Measurements from ENCODE around the gene DDR2.

Gene DDR2

DNA sequence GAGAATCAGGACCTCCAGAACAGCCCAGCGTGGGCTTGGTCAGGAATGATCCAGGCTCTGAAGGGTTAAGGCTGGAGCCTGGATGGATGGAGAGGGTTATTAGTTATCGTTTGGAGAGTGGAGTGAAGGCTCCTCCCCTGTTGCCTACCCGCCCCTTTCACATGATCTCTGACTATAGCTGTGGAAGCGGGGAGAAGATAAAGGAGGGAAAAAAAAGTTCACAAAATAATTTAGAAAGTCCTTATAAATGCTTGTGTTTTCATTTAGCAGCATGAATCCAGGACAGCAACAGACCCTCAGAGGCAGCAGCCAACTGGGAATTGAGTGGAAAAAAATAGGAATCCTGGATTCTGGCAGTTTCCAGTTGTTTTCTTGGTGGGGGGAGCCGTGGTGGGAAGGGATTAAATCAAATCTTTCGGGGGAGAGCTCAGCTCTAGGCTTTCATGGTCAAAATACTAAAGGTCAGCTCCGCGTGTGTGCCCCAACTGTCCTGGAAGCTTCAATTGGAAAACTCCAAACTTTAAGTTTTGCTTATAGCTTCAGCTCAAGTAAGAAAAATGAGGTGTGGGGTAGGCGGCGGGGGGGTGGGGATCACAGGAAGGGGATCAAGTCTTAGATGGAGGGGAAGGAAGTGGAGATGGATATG lies 595 bp upstream of the DDR2 start:
- no peak for DNase-seq

DNA sequence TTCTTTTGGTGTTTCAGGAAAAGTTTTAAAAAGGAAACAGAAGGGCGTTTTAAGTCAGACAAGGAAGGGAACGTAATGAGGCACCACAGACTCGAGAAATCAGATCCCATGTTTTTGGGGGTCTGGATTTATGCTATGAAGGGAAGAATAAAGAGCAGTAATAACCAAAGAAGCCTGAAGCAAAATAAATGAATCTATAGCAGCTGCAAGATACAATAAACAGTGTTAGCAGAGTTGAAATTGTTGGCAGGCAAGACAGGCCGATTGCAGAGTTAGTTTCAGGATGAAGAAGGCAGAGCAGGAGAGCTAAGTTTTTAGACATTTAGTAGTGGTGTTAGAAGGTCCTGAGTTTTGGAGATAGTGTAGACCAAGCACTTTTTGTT lies 425 bp downstream of the DDR2 start:
- DNase-seq: no peak

DNA sequence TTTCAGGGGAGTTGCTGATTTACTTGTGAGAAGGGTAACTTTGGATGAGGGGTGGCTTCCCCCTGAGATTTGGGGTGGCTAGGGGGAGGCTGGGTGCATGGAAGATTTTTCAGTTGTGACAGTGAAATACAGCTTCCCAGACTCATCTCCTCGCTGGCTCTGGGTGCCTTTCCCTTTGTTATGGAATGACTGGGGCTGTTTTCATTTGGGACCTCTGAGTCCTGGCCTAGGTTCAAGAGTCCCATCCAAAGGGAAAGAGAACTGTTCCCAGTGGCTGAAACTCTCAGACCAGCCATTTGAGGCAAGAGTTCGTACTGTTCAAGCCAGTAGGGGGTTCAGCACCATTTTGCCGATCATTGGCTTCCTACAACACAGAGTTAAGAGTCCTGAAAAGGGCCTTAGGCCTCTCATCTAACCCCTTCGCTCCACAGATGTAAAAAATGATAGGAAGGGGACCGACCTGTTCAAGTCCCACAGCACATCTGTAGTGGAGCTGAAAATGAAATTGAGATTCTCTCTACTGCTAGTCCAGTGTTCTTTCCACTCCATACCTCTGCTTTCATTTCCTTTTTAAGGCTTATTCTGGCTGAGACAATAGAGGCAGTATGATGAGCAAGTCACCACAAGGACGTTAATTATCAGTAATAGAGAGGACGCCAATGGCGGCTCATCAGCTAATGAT lies 958 bp downstream of the DDR2 start:
- no peak for DNase-seq

DNA sequence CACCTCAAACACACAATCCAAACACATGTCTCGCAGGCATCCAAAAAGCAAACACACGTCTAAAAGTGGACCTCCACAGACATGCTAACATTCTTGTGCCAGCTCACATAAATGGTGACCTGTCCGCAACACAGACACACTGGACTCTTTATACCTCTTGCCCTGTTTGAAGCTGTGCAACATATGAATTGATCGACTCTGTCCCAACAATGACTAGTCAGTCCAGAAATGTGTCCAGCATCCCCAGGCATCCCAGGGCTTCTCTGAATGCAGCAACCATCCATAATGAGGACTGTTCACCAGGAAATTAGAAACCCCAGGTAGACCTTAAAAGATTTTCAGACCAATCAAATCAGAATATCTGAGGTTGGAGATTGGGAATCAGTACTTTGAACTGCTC lies 3.2 kb downstream of the DDR2 start:
- DNase-seq: no peak

- DNase-seq: no peak
Observed at GRCh38 chr1:162639718-162640117, 7.5 kb downstream of the DDR2 start.

- no peak for DNase-seq
Observed at GRCh38 chr1:162641114-162641513, 8.8 kb downstream of the DDR2 start.

DNA sequence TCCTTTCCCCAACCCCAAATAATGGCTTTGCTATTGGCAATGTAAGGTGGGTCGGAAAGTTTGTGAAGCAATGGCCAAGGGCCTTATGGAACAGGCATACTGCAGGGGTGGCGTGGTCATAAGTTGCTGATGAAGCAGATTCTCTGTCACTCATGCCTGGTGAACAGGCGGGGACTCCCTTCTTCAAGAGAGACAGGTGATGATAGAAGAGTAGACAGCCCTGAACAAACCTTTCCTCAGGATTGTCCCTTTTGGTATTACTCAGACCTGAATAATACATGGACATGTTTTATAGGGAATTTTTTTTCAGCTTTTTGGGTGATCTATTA lies 12.7 kb downstream of the DDR2 start:
- no peak for DNase-seq

GRCh38 chr1:162645666-162646065 lies 13.4 kb downstream of the DDR2 start:
- DNase-seq: no peak

GRCh38 chr1:162649583-162649982 lies 17.3 kb downstream of the DDR2 start:
- no peak for DNase-seq

DNA sequence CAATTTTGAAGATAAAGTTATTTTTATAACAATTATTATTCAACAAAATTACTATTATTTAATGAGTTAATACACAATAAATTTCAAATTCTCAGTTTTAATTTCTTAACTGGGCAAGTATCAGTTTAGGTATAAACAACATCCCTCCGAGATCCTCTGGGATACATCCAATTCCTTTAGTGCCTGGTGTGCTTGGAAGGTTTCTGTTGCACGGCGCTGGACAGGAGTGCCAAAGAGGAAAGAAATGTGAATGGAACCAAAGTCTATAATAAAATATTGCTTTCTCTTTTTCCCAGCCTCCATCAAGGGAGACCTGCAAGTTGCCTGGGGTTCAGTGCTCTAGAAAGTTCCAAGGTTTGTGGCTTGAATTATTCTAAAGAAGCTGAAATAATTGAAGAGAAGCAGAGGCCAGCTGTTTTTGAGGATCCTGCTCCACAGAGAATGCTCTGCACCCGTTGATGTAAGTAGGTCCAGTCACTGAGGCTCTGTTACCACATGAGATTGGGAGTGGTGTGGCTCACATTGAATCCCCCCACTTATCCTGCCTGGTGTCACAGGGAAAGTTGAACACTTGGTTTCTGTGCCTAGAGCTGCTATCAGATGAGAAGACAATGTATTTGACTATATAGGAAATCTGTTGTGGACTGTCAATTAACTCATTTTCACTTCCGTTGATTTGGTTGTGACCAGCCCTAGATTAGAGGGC lies 22.8 kb downstream of the DDR2 start:
- no peak for DNase-seq

GRCh38 chr1:162656266-162656665 lies 24.0 kb downstream of the DDR2 start:
- no peak for DNase-seq

GRCh38 chr1:162660574-162660973 lies 28.3 kb downstream of the DDR2 start:
- no peak for DNase-seq

GRCh38 chr1:162661336-162661735 lies 29.1 kb downstream of the DDR2 start:
- DNase-seq: no peak

DNA sequence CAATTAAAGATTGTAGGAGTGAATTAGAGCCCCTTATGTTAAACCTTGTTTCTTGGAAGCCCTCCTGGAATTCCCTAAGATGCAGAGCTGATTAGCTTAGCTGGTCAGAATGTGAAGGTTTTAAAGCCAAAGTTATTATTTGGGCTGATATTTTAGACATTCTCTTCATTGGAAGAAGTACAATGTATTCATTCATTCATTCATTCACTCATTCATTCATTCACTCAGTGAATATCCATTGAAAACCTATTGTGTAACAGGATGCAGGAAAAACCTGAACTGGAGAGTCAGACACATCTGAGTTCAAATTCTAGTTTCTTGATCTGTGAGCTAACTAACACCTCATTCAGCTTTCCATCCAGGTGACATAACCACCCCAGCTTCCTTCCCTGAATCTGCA lies 29.7 kb downstream of the DDR2 start:
- DNase-seq: no peak

DNA sequence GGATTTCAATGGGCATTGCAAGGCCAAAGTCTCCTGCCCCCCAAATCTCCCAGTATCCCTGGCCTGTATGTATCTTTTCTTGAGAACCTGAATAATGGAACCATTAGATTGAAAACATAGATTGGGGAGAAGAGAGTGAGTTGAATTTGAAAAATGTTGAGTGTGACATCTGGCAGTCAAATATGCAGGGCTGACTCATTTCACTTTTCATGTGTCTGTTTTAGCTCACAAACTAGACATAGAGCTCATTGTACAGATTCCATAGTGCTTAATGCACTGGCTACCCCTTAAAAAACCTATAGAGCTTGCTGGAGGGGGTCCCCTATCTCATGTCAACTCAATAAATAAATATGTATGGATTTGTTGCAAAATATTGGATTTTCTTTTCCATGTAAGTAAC lies 30.8 kb downstream of the DDR2 start:
- no peak for DNase-seq

DNA sequence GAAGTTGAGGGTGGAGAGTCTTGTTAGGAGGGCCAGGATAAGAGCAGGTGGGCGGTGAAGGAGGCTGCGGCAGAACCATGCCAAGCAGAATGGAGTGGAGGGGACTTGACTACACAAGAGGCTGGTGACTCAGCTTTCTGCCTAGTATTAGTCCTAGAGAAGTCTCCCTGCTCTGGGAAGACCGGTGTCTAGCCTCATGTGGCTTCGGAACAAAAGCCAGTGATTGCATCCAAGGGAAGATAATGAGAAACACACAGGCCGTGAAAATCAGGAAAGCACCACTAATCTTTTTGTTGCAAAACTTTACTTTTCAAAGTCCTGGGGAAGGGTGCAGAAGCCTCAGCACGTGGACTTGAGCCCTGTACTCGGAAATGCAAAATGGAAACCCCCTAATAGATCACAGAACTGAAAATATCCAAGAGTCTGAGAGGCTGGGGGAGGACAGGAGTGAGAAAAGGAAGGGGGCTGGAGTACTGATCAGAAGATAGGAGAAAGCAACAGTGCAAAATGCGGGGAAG lies 31.4 kb downstream of the DDR2 start:
- DNase-seq: no peak

GRCh38 chr1:162666006-162666645 lies 33.9 kb downstream of the DDR2 start:
- DNase-seq: no peak

GRCh38 chr1:162667381-162668080 lies 35.3 kb downstream of the DDR2 start:
- no peak for DNase-seq

GRCh38 chr1:162670928-162671663 lies 38.8 kb downstream of the DDR2 start:
- DNase-seq: no peak

DNA sequence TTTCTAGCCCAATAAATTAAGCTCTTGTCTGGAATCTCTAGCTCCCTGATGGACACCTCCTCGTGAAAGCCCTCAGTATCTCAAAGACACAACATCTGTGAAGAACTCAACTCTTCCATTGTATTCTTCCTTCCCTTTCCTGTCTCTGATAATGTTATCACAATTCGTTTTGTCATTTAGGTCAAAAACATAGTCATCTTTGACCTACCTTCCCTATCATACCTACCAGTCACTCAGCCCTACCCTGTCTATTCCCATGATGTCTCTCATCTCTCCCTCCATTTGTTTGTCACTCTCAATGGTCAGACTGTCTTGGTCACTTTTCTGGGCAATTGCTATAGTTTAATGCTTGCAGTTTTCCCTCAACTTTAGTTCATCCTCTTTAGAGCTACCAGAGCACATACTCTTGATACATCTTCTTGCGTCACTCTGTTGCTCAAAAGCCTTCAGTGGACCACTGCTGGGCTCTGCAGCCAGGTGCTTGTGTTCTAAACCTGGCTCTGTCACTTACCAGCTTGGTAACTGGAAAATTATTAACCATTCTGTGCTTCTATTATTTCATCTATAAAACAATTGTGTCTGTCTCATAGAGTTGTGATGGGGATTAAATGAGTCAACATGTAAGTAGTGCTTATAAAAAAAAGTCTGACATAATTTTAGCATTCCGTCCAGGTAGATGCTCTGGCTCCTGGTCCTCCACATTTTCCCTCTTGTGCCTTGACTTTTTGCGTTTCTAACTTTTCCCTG lies 39.6 kb downstream of the DDR2 start:
- no peak for DNase-seq

DNA sequence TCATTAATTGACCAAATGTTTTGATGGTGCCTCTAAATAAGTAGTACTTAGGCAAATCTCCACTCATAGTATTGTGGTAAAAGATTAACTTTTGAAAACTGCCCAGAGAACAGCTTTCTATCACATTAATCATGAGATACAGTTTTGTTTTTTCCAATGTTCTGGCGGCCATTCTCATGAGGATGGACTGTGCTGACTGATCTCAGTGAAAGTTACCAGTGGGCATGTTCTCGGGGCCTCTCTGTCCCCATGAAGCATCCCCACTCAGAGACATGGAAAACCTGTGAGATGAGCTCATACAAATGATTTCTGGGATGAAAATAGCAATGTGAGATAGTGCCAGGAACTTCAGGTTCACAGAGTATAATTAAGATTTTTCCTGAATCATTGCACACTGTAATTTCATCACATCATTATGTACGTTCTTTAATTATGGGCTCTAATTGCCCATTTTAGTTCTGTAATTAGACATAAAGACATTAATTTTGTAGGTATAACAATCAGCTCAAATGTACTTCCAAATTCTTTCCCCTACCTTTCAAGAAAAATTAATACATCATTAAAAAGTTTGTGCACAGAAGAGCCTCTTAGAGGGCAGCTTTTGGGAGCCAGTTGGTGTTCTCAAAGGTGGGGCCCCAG lies 40.5 kb downstream of the DDR2 start:
- no peak for DNase-seq

Data from hippocampal formation (tissue), 2 donors.